Trophoblast cell (in vitro differentiated cells and primary cell): ENCODE measurements around the gene RNF103.

ENCODE experiments used
- DNase-seq, 2 donors: peaks; one replicate each; pipeline ENCODE4 v3.0.0-alpha.2; 2016
- H2AFZ ChIP-seq: 2 replicates; pipeline ENCODE4 v1.6.1; 2013; ENCODE audit warnings: low read length, moderate library complexity, mild to moderate bottlenecking; ENCODE audit not compliant: insufficient read depth, poor library complexity
- H2AK5ac ChIP-seq: 2 replicates; pipeline ENCODE4 v1.6.1; 2013; ENCODE audit warnings: mild to moderate bottlenecking, low read length
- H2BK120ac ChIP-seq: 2 replicates; pipeline ENCODE4 v1.6.1; 2013; ENCODE audit warnings: low read length, mild to moderate bottlenecking, moderate library complexity; ENCODE audit not compliant: insufficient read depth, poor library complexity
- H2BK12ac ChIP-seq: 2 replicates; pipeline ENCODE4 v1.6.1; 2013; ENCODE audit warnings: mild to moderate bottlenecking, low read length, moderate library complexity
- H2BK5ac ChIP-seq: 2 replicates; pipeline ENCODE4 v1.6.1; 2013; ENCODE audit warnings: low read length, low read depth, moderate library complexity, mild to moderate bottlenecking; ENCODE audit not compliant: poor library complexity
- H3K14ac ChIP-seq: 2 replicates; pipeline ENCODE4 v1.6.1; 2013; ENCODE audit warnings: mild to moderate bottlenecking, low read length
- H3K18ac ChIP-seq: 2 replicates; pipeline ENCODE4 v1.6.1; 2013; ENCODE audit warnings: mild to moderate bottlenecking, low read length
- H3K23ac ChIP-seq: 2 replicates; pipeline ENCODE4 v1.6.1; 2013; ENCODE audit warnings: low read length
- H3K27ac ChIP-seq: 2 replicates; pipeline ENCODE4 v1.5.1; 2013; ENCODE audit warnings: low read depth, mild to moderate bottlenecking, inconsistent platforms, low read length, moderate library complexity
- H3K27me3 ChIP-seq: 2 replicates; pipeline ENCODE4 v1.6.1; 2013; ENCODE audit warnings: inconsistent platforms, mild to moderate bottlenecking, low read length, moderate library complexity; ENCODE audit not compliant: insufficient read depth
- H3K36me3 ChIP-seq, 2 experiments: 1 replicate in 1 of 2; 2 replicates in 1 of 2; pipeline ENCODE4 v1.6.1; 2013; ENCODE audit warnings: low read length in 2 of 2, mild to moderate bottlenecking in 2 of 2, moderate library complexity in 1 of 2; ENCODE audit not compliant: insufficient read depth in 2 of 2, control insufficient read depth in 1 of 2
- H3K4ac ChIP-seq: 2 replicates; pipeline ENCODE4 v1.6.1; 2013; ENCODE audit warnings: low read depth, mild to moderate bottlenecking, low read length, moderate library complexity
- H3K4me1 ChIP-seq, 2 experiments: 1 replicate in 1 of 2; 2 replicates in 1 of 2; pipeline ENCODE4 v1.6.1; 2013; ENCODE audit warnings: low read length in 2 of 2, mild to moderate bottlenecking in 2 of 2, moderate library complexity in 1 of 2; ENCODE audit not compliant: insufficient read depth in 2 of 2, control insufficient read depth in 1 of 2
- H3K4me2 ChIP-seq: 2 replicates; pipeline ENCODE4 v1.6.1; 2013; ENCODE audit warnings: inconsistent platforms, mild to moderate bottlenecking, low read length, moderate library complexity
- H3K4me3 ChIP-seq: 2 replicates; pipeline ENCODE4 v1.5.1; 2013; ENCODE audit warnings: mild to moderate bottlenecking, low read depth, low read length, inconsistent platforms
- H3K79me1 ChIP-seq: one replicate; pipeline ENCODE4 v1.6.1; 2013; ENCODE audit warnings: low read length
- H3K79me2 ChIP-seq: 2 replicates; pipeline ENCODE4 v1.6.1; 2013; ENCODE audit warnings: low read length, mild to moderate bottlenecking; ENCODE audit not compliant: control insufficient read depth, insufficient read depth, poor library complexity
- H3K9ac ChIP-seq: 2 replicates; pipeline ENCODE4 v1.6.1; 2013; ENCODE audit warnings: mild to moderate bottlenecking, low read length
- H3K9me3 ChIP-seq: 2 replicates; pipeline ENCODE4 v1.6.1; 2013; ENCODE audit warnings: low read depth, mild to moderate bottlenecking, control low read depth, inconsistent platforms, low read length; ENCODE audit not compliant: insufficient read depth
- H4K12ac ChIP-seq: 2 replicates; pipeline ENCODE4 v1.6.1; 2013; ENCODE audit warnings: low read depth, mild to moderate bottlenecking, low read length, moderate library complexity
- H4K8ac ChIP-seq: 2 replicates; pipeline ENCODE4 v1.6.1; 2013; ENCODE audit warnings: low read depth, mild to moderate bottlenecking, low read length, moderate library complexity
- H4K91ac ChIP-seq: one replicate; pipeline ENCODE4 v1.6.1; 2013; ENCODE audit warnings: low read depth, mild to moderate bottlenecking, low read length, moderate library complexity
- WGBS: extraction: QIAGEN DNeasy Blood & Tissue Kit; methylation state at CpG from one replicate; pipeline ENCODE4 v1.1.7; 2013; ENCODE audit warnings: missing lambda C conversion rate; ENCODE audit not compliant: insufficient read length, insufficient coverage; ENCODE audit errors: extremely low coverage; 5-methylcytosine and 5-hydroxymethylcytosine counted together

The RNF103 gene

GRCh38 chr2:86556508-86556907 is 67.2 kb downstream of the RNF103 start:
- H3K14ac ChIP-seq, result no peak overlapping the region
- peaks cover 0 to 2% of the 10 kb centered on the region in 2 experiments for H3K4me1 ChIP-seq
- H3K79me1 ChIP-seq, result no peaks in the 10 kb centered on the region
- H3K4me3 ChIP-seq, result no peak overlapping the region
- no peak overlapping the region for H3K18ac ChIP-seq
- peak overlapping the region; percentile 57 for H4K8ac ChIP-seq
- no peak overlapping the region for H3K27ac ChIP-seq
- peak in 1 of 2 donors; percentile 30 for DNase-seq
- no peak overlapping the region for H2BK120ac ChIP-seq
- H4K12ac ChIP-seq, result peak overlapping the region; percentile 15
- H2AFZ ChIP-seq, result no peak overlapping the region
- H3K9ac ChIP-seq, result no peak overlapping the region
- no peak overlapping the region for H2BK12ac ChIP-seq
- no peak overlapping the region for H3K4ac ChIP-seq
- no peak overlapping the region for H3K4me2 ChIP-seq
- no peak overlapping the region for H2BK5ac ChIP-seq
- no peaks in the 10 kb centered on the region for H3K9me3 ChIP-seq
- no peak overlapping the region for H4K91ac ChIP-seq
- no peak overlapping the region for H3K23ac ChIP-seq
- H2AK5ac ChIP-seq, result no peak overlapping the region
- no CpG with 5 or more reads among the region's 16 CpGs for WGBS
- H3K79me2 ChIP-seq, result no peaks in the 10 kb centered on the region
- H3K36me3 ChIP-seq, result no peaks in the 10 kb centered on the region
- no peaks in the 10 kb centered on the region for H3K27me3 ChIP-seq
